ENCODE results near the gene GAN. TPM values are rescaled to one million over a fixed set of nuclear protein-coding genes. Genes with fewer than 3 reads are reported as not detected.
A peak's percentile ranks its signal among the peaks of the same experiment; 100 is the strongest.
"Not testable (repeated sequence)": the region's sequence is repeated elsewhere in the genome, so short reads cannot be mapped to it uniquely, and the experiment has no call there.

The GAN gene
- total RNA-seq, 2 donors from 2014 or later, result 10.6 to 13.1 TPM

GRCh38 chr16:81385031-81385756, 70.4 kb downstream of the GAN start:
- ATAC-seq, result no peak

GRCh38 chr16:81388357-81388756, 73.6 kb downstream of the GAN start:
- DNase-seq (no peak), ATAC-seq (no peak)
- intact Hi-C loops (cut with DNase I), result no loop called here

More at GRCh38 chr16:81385031-81385756, 70.4 kb downstream of the GAN start:
- intact Hi-C loops (cut with DNase I), result no loop called here
- DNase-seq, result no peak

- DNase-seq (no peak), ATAC-seq (no peak)
- intact Hi-C loops (cut with DNase I), result loop anchor here in 1 of 2 donors (10.0 kb wide), 1 partner anchor 356 kb away; the partner anchor contains the start of gene ATMIN
Measured at GRCh38 chr16:81390840-81391239, 76.1 kb downstream of the GAN start.

- DNase-seq (no peak), ATAC-seq (no peak)
- intact Hi-C loops (cut with DNase I), result loop anchor here in 1 of 2 donors (10.0 kb wide), 1 partner anchor 357 kb away; the partner anchor contains the start of gene ATMIN
Measured at GRCh38 chr16:81392011-81392410, 77.2 kb downstream of the GAN start.

GRCh38 chr16:81394416-81394815, 79.7 kb downstream of the GAN start:
- no peak for ATAC-seq
- no peak for DNase-seq
- intact Hi-C loops (cut with DNase I), result loop anchor here in 1 of 2 donors (10.0 kb wide), 1 partner anchor 360 kb away; the partner anchor contains the start of gene ATMIN

- ATAC-seq, result peak; percentile 78 to 94
Measured at GRCh38 chr16:81394966-81395655, 80.3 kb downstream of the GAN start.

DNA sequence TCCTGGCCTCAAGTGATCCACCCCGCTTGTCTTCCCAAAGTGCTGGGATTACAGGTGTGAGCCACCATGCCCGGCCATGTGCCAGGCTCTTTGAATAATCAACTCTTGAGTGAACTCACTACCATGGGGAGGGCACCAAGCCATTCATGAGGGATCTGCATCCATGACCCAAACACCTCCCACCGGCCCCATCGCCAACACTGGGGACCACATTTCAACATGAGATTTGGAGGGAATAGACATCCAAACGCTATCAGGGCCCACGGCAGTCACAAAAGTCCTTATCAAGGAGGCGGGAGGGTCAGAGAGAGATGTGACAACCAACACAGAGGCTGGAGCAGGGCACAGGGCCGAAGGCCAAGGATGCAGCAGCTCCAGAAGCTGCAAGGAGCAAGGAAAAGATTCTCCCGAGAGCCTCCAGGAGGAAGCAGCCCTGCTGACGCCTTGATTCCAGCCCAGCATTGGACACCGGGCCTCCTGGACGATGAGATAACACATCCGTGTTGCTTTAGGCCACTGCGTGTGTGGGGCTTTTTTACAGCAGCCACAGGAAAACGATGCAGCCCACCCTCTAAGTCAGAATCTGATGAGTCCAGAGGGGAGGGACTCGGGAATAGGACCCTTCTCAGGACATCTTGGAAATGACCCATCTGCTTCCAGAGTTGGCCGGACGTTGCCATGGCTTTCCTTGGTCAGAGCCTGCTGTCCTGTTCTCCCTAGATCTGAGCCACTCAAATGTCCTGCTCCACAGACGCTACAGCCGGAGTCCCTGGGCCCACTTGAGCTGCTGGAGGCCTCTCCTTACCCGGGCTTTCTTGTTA, 82.5 kb downstream of the GAN start:
- ATAC-seq (no peak), DNase-seq (peak; percentile 31)
- intact Hi-C loops (cut with DNase I), result loop anchor here in 1 of 2 donors (10.0 kb wide), 1 partner anchor 362 kb away; the partner anchor contains the start of gene ATMIN

More at GRCh38 chr16:81394966-81395655, 80.3 kb downstream of the GAN start:
- peak; percentile 75 for DNase-seq
- intact Hi-C loops (cut with DNase I), result loop anchor here in 1 of 2 donors (10.0 kb wide), 1 partner anchor 360 kb away; the partner anchor contains the start of gene ATMIN

DNA sequence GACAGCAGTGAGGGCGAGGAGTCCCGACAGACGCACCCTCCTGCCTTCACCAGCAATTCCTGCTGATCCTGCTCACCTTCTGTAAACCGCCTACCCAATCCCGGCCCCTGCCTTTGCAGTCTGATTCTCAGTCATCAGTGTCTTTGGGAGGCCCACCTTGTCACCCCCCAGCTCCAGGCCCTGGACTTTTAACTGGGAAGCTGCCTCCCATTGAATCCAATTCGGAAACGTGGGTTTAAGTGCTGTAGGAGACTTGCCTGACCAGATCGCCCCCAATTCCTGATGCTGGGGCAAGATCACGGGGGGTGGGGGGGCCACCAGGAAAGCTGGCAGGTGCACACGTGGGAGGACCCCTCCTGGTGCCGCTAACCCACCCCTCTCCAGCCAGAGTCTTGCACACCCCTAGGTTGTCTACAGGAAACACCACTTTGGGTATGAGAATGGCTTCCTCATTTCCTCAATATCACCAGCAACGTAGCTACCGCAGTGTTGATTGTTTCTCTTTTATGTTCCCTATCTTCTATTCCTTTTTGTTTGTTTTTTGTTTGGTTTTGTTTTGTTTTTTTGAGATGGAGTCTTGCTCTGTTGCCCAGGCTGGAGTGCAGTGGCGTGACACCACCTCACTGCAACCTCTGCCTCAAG, 83.2 kb downstream of the GAN start:
- no peak for ATAC-seq
- intact Hi-C loops (cut with DNase I), result loop anchor here in 1 of 2 donors (10.0 kb wide), 1 partner anchor 363 kb away; the partner anchor contains the start of gene ATMIN
- no peak for DNase-seq

DNA sequence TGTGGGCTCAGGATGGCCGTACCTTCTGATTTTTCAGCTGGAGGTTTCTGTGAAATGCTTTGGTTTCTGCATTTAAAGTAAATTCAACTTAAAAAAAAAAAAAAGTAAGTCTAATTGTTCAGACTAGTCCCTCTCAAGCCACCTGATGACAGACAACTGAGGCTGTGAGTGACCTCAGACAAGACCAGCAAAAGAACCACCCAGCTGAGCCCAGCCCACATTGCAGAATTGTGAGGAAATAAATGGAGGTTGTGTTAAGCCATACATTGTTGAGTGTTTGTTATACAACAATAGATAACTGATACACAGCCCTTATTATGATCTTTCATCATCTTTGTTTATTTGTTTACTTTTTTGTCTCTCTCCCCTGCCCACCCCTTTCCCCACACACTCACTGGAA, 85.1 kb downstream of the GAN start:
- DNase-seq (no peak), ATAC-seq (no peak)
- intact Hi-C loops (cut with DNase I), result loop anchor here (5.0 to 10.0 kb wide), 3 partner anchors 322 to 365 kb away; partner anchors contain the start of gene ATMIN (in 1 of the 2)

GRCh38 chr16:81401035-81401950, 86.5 kb downstream of the GAN start:
- intact Hi-C loops (cut with DNase I), result loop anchor here (5.0 kb wide), 2 partner anchors 321 to 336 kb away; no protein-coding TSS in a partner anchor
- ATAC-seq (peak; percentile 11 to 31), DNase-seq (peak; percentile 82)

GRCh38 chr16:81403208-81403600, 88.4 kb downstream of the GAN start:
- no peak for ATAC-seq
- DNase-seq, result no peak
- intact Hi-C loops (cut with DNase I), result loop anchor here (1.0 to 5.0 kb wide), 3 partner anchors 319 to 334 kb away; no protein-coding TSS in a partner anchor

- peak; percentile 90 to 93 for ATAC-seq
- peak; percentile 88 for DNase-seq
- intact Hi-C loops (cut with DNase I), result loop anchor here (1.0 to 5.0 kb wide), 3 partner anchors 319 to 334 kb away; no protein-coding TSS in a partner anchor
Measured at GRCh38 chr16:81403601-81404391, 89.0 kb downstream of the GAN start.

DNA sequence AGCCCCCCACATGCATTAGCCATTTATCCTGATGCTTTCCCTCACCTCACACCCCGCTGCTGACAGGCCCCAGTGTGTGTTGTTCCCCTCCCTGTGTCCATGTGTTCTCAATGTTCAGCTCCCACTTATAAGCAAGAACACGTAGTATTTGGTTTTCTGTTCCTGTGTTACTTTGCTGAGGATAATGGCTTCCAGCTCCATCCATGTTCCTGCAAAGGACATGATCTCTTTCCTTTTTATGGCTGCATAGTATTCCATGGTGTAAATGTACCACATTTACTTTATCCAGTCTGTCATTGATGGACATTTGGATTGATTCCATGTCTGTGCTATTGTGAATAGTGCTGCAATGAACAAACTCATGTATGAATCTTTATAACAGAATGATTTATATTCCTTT, 90.2 kb downstream of the GAN start:
- DNase-seq; intact Hi-C loops (cut with DNase I); ATAC-seq: not testable (repeated sequence)

DNA sequence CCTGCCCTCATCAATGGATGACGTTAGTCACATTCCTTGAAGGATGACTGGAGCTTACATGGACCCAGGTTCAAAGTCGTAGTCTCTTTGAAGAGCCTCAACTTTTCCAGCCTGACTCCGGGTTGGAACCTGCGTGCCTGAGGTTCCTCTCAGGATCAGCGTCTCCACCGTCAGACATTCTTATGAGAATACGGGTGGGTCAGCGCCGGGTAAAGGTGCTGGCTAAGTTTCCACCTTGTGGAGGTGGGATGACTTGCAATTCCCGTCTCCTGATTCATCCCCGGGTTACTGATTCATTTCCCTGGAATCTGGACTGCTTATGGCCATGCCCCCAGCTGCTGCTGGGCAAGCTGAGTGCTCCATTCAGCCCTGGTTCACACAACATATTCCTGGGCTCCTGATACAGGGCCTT, 90.9 kb downstream of the GAN start:
- ATAC-seq, result peak in 1 of 2 donors; percentile 73
- intact Hi-C loops (cut with DNase I), result no loop called here
- no peak for DNase-seq

DNA sequence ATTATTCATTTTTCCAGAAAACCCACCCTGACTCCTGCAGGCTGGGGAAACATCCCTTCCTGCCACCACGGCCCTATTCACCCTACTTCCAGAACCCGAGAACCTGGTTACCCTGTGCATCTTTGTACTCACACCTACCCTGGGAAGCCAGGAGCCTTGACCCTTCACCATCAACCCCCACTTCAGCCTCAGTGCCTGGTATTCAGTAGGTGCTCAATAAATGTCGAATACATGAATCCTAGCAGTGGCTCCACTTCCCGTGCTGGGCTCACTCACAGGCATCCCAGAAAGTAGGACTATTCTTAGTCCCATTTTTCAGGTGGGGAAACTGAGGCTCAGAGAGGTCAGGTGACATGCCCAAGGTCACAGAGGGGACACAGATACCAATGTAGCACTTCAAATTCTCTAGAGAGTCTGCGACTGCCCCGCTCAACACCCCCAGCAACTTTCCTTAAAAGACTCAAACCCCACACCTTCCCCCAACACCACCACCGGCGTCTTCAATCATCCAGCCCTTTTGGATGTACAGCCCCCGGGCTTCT, 93.7 kb downstream of the GAN start:
- ATAC-seq (no peak), DNase-seq (no peak)
- intact Hi-C loops (cut with DNase I), result no loop called here

GRCh38 chr16:81409016-81409556, 94.3 kb downstream of the GAN start:
- intact Hi-C loops (cut with DNase I), result no loop called here
- ATAC-seq (no peak), DNase-seq (no peak)

Measured in left cardiac atrium (tissue), 4 donors.